DOHH2 (cell line): Measurements from ENCODE around the gene NHERF2.

Experiments
- EZH2phosphoT487 ChIP-seq: fragments of 200-600 bp; sonication (generic); IDR thresholded peaks from 2 replicates; pipeline ENCODE4 v1.6.1; 2017; ENCODE audit warnings: borderline replicate concordance, mild to moderate bottlenecking, antibody characterized with exemption, low read length, moderate library complexity, mixed read lengths
- TF ChIP-seq, protein P1 (sequence below): fragments of 200-600 bp; sonication (generic); IDR thresholded peaks from one replicate; pipeline ENCODE4 v1.5.1; 2014; ENCODE audit warnings: antibody characterized with exemption, mild to moderate bottlenecking, low read depth, low read length; ENCODE audit not compliant: poor library complexity, severe bottlenecking

- TF ChIP-seq, protein P1, sequence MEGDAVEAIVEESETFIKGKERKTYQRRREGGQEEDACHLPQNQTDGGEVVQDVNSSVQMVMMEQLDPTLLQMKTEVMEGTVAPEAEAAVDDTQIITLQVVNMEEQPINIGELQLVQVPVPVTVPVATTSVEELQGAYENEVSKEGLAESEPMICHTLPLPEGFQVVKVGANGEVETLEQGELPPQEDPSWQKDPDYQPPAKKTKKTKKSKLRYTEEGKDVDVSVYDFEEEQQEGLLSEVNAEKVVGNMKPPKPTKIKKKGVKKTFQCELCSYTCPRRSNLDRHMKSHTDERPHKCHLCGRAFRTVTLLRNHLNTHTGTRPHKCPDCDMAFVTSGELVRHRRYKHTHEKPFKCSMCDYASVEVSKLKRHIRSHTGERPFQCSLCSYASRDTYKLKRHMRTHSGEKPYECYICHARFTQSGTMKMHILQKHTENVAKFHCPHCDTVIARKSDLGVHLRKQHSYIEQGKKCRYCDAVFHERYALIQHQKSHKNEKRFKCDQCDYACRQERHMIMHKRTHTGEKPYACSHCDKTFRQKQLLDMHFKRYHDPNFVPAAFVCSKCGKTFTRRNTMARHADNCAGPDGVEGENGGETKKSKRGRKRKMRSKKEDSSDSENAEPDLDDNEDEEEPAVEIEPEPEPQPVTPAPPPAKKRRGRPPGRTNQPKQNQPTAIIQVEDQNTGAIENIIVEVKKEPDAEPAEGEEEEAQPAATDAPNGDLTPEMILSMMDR, result no peak
- no peak for TF ChIP-seq EZH2phosphoT487
Measured at GRCh38 chr16:1993731-1994131, 33.0 kb upstream of the NHERF2 start.
